GM13977 (cell line): ENCODE data around the gene NTN5.
"Not testable (repeated sequence)": the region's sequence is repeated elsewhere in the genome, so short reads cannot be mapped to it uniquely, and the experiment has no call there.

Experiments used
- DNase-seq: peaks from one replicate; pipeline ENCODE4 v3.0.0; 2012; ENCODE audit warnings: low spot score
- in situ Hi-C: fragments of 300-500 bp; cut with MboI; formaldehyde crosslinking; loops from one replicate; pipeline ENCODE4 v1.12.0; 2022; ENCODE audit warnings: low sequenced_read_pairs, low pct_unique_long_range_greater_than_20kb, mixed read lengths, inconsistent platforms; ENCODE audit not compliant: unreplicated experiment
- TF ChIP-seq, protein P1 (sequence below): IDR thresholded peaks from 2 replicates; pipeline ENCODE4 v1.5.1; 2012; ENCODE audit warnings: mild to moderate bottlenecking, control low read depth; ENCODE audit not compliant: insufficient read depth; ENCODE audit errors: extremely low read depth, missing control alignments

The NTN5 gene

DNA sequence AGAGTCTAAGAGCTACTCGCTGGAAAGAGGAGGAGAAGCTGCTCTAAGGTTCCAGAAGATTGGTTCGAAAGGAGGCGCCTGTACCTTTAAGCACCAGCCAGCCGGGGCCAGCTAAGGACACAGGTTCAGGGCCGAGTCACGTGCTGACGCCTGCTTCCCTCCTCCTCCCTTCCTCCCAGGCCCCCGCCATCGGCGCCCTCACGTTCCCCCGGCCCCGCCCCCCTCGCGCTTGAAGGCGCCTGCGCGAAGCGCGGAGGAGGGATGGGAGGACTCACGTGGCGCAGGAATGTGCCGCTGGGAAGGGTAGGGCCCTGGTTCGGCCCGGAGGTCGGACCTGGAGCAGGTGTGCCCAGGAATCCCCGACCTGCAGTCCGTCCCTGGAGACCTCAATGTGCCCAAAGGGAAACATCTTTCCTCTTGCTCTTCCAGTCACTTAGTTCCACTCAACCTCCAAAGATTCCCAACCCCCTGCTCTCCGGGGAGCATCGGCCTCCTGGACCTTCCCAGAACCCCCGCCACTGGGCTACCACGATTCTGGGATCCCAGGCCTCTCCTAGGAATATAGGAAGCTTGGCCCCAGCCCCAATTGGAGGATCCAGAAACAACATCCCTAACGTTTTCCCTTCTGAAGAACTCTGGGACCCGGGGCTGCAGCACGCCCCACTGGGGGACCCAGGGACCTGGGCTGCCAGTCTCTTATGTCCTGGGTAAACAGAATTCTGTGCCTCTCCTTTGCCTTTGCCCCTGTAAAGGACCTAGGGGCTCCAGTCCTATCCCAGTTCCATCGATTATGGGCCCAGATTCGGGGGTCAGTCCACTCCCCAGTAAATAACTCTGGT, 38.2 kb downstream of the NTN5 start:
- in situ Hi-C loops = loop anchor here (25.0 kb wide), 1 partner anchor 328 kb away; the partner anchor contains the start of genes BAX and FTL
- TF ChIP-seq, protein P1, sequence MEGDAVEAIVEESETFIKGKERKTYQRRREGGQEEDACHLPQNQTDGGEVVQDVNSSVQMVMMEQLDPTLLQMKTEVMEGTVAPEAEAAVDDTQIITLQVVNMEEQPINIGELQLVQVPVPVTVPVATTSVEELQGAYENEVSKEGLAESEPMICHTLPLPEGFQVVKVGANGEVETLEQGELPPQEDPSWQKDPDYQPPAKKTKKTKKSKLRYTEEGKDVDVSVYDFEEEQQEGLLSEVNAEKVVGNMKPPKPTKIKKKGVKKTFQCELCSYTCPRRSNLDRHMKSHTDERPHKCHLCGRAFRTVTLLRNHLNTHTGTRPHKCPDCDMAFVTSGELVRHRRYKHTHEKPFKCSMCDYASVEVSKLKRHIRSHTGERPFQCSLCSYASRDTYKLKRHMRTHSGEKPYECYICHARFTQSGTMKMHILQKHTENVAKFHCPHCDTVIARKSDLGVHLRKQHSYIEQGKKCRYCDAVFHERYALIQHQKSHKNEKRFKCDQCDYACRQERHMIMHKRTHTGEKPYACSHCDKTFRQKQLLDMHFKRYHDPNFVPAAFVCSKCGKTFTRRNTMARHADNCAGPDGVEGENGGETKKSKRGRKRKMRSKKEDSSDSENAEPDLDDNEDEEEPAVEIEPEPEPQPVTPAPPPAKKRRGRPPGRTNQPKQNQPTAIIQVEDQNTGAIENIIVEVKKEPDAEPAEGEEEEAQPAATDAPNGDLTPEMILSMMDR = no peak
- peak; percentile 89 for DNase-seq

DNA sequence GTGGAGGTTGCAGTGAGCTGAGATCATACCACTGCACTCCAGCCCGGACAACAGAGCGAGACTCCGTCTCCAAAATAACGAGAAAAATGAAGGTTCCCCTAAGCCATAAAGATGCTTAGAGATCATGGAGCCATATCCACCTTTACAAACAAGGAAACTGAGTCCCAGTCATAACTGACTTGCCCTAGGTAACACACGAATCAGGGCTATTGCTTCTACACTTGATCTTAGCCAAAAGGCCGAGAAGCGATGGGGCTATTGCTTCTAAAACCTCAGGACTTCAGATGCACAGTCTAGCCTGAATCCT, 38.8 kb downstream of the NTN5 start:
- DNase-seq = no peak
- in situ Hi-C loops = loop anchor here (25.0 kb wide), 1 partner anchor 328 kb away; the partner anchor contains the start of genes BAX and FTL
- TF ChIP-seq, protein P1 = no peak

DNA sequence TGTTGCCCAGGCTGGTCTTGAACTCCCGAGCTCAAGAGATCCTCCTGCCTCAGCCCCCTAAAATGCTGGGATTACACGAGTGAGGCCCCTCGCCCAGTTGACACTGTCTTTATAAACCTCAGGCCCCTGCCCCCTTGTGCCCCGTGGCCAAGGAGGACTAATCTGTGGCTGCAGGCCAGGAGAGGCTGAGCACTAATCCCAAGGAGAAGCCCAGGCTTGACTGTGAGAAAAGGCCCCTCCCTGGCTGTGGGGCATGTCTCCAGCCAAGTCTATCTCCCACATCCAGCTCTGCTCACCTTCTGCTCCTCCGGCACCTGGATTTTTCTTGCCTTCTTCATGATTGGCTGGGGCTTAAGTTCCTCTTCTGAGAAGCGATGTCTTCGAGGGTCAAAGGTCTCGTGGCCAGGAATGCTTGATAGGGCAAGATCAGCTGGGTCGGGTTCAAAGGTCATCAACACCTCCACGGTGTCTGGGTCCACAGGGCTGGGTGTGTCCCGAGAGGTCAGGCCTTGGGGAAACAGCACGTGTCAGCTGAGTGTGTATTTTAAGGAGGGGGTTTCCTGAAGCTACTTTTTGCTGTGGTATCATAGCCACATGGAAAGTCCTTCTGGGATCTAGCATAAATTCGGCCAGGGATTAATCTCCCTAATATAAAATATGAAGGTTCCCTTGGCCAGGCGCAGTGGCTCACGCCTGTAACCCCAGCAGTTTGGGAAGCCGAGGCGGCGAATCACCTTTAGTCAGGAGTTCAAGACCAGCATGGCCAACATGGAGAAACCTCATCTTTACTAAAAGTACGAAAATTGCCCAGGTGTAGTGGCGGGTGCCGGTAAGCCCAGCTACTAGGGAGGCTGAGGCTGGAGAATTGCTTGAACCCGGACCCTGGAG, 39.4 kb downstream of the NTN5 start:
- TF ChIP-seq, protein P1 = no peak
- in situ Hi-C loops = loop anchor here (25.0 kb wide), 1 partner anchor 329 kb away; the partner anchor contains the start of genes BAX and FTL
- no peak for DNase-seq

DNA sequence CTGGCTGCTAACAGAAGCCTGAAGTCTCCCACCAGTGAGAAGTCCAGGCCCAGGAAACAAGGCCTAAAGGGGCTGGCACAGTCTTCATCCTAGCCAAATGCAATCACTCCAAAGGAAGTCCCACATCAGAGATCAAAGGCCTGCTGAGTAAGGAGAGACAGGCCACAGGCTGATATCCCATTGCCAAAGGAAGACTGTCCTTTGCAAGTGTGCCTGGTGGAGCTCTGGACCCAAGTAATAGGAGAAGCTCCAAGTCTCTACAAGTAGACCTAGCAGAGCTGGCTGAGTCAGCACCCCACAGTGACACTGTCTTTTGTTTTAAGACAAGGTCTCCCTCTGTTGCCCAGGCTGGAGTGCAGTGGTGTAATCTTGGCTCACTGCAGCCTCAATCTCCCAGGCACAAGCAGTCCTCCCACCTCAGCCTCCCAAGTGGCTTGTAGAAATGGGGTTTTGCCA, 40.1 kb downstream of the NTN5 start:
- no peak for DNase-seq
- in situ Hi-C loops = loop anchor here (25.0 kb wide), 1 partner anchor 330 kb away; the partner anchor contains the start of genes BAX and FTL
- TF ChIP-seq, protein P1 = no peak

DNA sequence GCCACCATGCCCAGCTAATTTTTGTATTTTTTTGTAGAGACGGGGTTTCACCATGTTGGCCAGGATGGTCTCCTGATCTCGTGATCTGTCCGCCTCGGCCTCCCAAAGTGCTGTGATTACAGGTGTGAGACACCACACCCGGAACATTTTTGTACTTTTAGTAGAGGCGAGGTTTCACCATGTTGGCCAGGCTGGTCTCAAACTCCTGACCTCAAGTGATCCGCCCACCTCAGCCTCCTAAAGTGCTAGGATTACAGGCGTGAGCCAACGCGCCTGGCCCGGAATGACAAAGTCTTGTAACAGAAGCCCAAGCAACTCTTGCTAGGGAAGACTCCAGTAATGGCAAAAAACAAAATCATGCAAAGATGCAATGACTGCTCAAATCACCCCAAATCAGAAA, 40.5 kb downstream of the NTN5 start:
- in situ Hi-C loops = loop anchor here (25.0 kb wide), 1 partner anchor 330 kb away; the partner anchor contains the start of genes BAX and FTL
- DNase-seq = not testable (repeated sequence)

DNA sequence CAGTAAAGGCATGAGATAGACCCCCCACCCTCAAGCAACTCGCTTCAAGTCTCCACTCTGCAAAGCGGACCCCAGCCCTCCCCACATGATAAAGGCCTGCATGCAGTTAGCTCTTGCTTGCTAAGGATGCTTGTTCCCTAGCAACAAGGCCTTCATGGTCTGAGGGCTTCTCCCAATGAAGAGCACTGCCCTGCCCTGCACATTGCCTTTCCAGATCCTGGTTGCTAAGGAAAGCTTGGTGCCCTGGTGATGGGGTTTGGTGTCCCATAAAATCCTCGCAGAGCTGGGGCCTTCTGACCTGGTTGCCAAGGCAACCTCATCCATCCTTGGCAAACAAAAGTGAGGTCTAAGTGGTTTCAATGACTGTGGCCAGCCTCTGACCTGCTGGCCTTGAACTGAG, 41.6 kb downstream of the NTN5 start:
- DNase-seq = no peak
- TF ChIP-seq, protein P1 = no peak
- in situ Hi-C loops = loop anchor here (25.0 kb wide), 1 partner anchor 331 kb away; the partner anchor contains the start of genes BAX and FTL
